AG04450 (cell line): ENCODE measurements around the gene DBX1. TPM values are rescaled to one million over a fixed set of nuclear protein-coding genes. Genes with fewer than 3 reads are reported as not detected.

Experiments used
- CTCF ChIA-PET: fragments of 300-600, 350-600 bp; formaldehyde crosslinking; extraction: SDS; loops from one replicate; lab custom pipeline; 2022; ENCODE audit warnings: antibody characterized with exemption, inconsistent platforms; lab: Charles Lee
- POLR2A ChIA-PET: fragments of 350-600 bp; formaldehyde crosslinking; extraction: SDS; loops from one replicate; lab custom pipeline; 2021; ENCODE audit warnings: antibody characterized with exemption, inconsistent platforms; lab: Yijun Ruan, JAX
- DNase-seq: peaks from one replicate; pipeline ENCODE4 v3.0.0-alpha.2; 2011; ENCODE audit warnings: low read depth, low spot score
- H3K27ac ChIP-seq: one replicate; pipeline ENCODE4 v1.5.1; 2012; ENCODE audit warnings: low read depth, low read length, control low read depth
- H3K27me3 ChIP-seq: one replicate; pipeline ENCODE4 v1.6.0; 2012; ENCODE audit warnings: low read length; ENCODE audit not compliant: control insufficient read depth, insufficient read depth
- H3K4me3 ChIP-seq: 2 replicates; pipeline ENCODE4 v1.5.1; 2011; ENCODE audit warnings: mild to moderate bottlenecking, low read depth, low read length, control low read depth
- H3K9me3 ChIP-seq: 2 replicates; pipeline ENCODE4 v1.5.1; 2012; ENCODE audit warnings: low read length; ENCODE audit not compliant: control insufficient read depth, insufficient read depth
- CTCF ChIP-seq: IDR thresholded peaks from 2 replicates; pipeline ENCODE4 v1.5.1; 2011; ENCODE audit warnings: low read depth, low read length, control low read depth, inconsistent platforms
- polyA plus RNA-seq: library from polyadenylated mRNA; depleted of rRNA; stranded (reverse); fragments of >200 nt; gene quantifications from 2 replicates; pipeline ENCODE4 v1.2.3, GENCODE V29; 2011

DBX1 gene
- polyA plus RNA-seq, 1 experiment, result not detected

GRCh38 chr11:20157728-20158127, 2.5 kb downstream of the DBX1 start:
- ChIA-PET CTCF (interaction anchor here (0.6 to 2.3 kb wide), 2 partner anchors 30 to 452 kb away, joined by 3 to 6 read pairs; no protein-coding TSS in a partner anchor), POLR2A (no interaction called here)
- DNase-seq, result no peak
- no peak overlapping the region for H3K27ac ChIP-seq
- no peak for TF ChIP-seq CTCF
- no peak overlapping the region for H3K4me3 ChIP-seq
- peaks cover 81% of the 10 kb centered on the region for H3K27me3 ChIP-seq
- H3K9me3 ChIP-seq, result peaks cover 17% of the 10 kb centered on the region

- CTCF ChIA-PET, result interaction anchor here (0.9 to 2.3 kb wide), 2 partner anchors 29 to 192 kb away, joined by 3 to 6 read pairs; no protein-coding TSS in a partner anchor
These were observed 3.2 kb downstream of the DBX1 start for GRCh38 chr11:20156876-20157613.

GRCh38 chr11:20156280-20156875, 3.9 kb downstream of the DBX1 start:
- ChIA-PET POLR2A (no interaction called here), CTCF (interaction anchor here (0.9 kb wide), 1 partner anchor 193 kb away, joined by 3 read pairs; no protein-coding TSS in a partner anchor)
- H3K27ac ChIP-seq, result no peak overlapping the region
- no peak overlapping the region for H3K4me3 ChIP-seq
- peaks cover 17% of the 10 kb centered on the region for H3K9me3 ChIP-seq
- no peak for DNase-seq
- H3K27me3 ChIP-seq, result peaks cover 67% of the 10 kb centered on the region
- TF ChIP-seq CTCF, result no peak

More at GRCh38 chr11:20156876-20157613, 3.2 kb downstream of the DBX1 start:
- POLR2A ChIA-PET, result no interaction called here
- peaks cover 17% of the 10 kb centered on the region for H3K9me3 ChIP-seq
- no peak overlapping the region for H3K27ac ChIP-seq
- no peak for TF ChIP-seq CTCF
- no peak for DNase-seq
- peaks cover 74% of the 10 kb centered on the region for H3K27me3 ChIP-seq
- no peak overlapping the region for H3K4me3 ChIP-seq

- no peak for TF ChIP-seq CTCF
- peaks cover 61% of the 10 kb centered on the region for H3K27me3 ChIP-seq
- ChIA-PET POLR2A (no interaction called here), CTCF (interaction anchor here (0.6 to 1.9 kb wide), 3 partner anchors 14 to 28 kb away, joined by 4 to 11 read pairs (median 8); no protein-coding TSS in a partner anchor)
- no peak overlapping the region for H3K27ac ChIP-seq
- DNase-seq, result no peak
- H3K4me3 ChIP-seq, result no peak overlapping the region
- peaks cover 17% of the 10 kb centered on the region for H3K9me3 ChIP-seq
These were observed 4.5 kb downstream of the DBX1 start for GRCh38 chr11:20155683-20156279.
